Measurements from ENCODE around the gene COG2. TPM values are rescaled to one million over a fixed set of nuclear protein-coding genes. Genes with fewer than 3 reads are reported as not detected.

The COG2 gene
- total RNA-seq, 4 donors from 2014 or later, result 19.2 to 35.4 (median 24.2) TPM

- no peak for TF ChIP-seq CTCF (IDR thresholded peaks at IDR 0.05; ENCODE audit: low read depth)
These were observed 9.0 kb downstream of the COG2 start for GRCh38 chr1:230651235-230651634.

GRCh38 chr1:230658691-230659090, 16.4 kb downstream of the COG2 start:
- no peak for TF ChIP-seq CTCF (IDR thresholded peaks at IDR 0.05; ENCODE audit: low read depth)

- TF ChIP-seq CTCF (IDR thresholded peaks at IDR 0.05; ENCODE audit: low read depth), result no peak
These were observed 19.7 kb downstream of the COG2 start for GRCh38 chr1:230661976-230662375.

- TF ChIP-seq CTCF (IDR thresholded peaks at IDR 0.05; ENCODE audit: low read depth), result no peak
These were observed 25.9 kb downstream of the COG2 start for GRCh38 chr1:230668227-230668626.

- no peak for TF ChIP-seq CTCF (IDR thresholded peaks at IDR 0.05; ENCODE audit: low read depth)
These were observed 27.3 kb downstream of the COG2 start for GRCh38 chr1:230669543-230669942.

- no peak for TF ChIP-seq CTCF (IDR thresholded peaks at IDR 0.05; ENCODE audit: low read depth)
These were observed 32.3 kb downstream of the COG2 start for GRCh38 chr1:230674581-230674980.

GRCh38 chr1:230677200-230677599, 34.9 kb downstream of the COG2 start:
- TF ChIP-seq CTCF (IDR thresholded peaks at IDR 0.05; ENCODE audit: low read depth), result no peak
